Neural cell (in vitro differentiated cells): ENCODE results near the gene CEP128. TPM values are rescaled to one million over a fixed set of nuclear protein-coding genes. Genes with fewer than 3 reads are reported as not detected.
A peak's percentile ranks its signal among the peaks of the same experiment; 100 is the strongest.

Experiments
- H2AFZ ChIP-seq: fragments of 200-600, 300-800 bp; sonication (generic), shearing (Covaris generic); 2 replicates; pipeline ENCODE4 v1.6.0; 2014; ENCODE audit warnings: low read depth, mild to moderate bottlenecking, antibody characterized with exemption, low read length, moderate library complexity
- H3F3A ChIP-seq: fragments of 200-600 bp; shearing (Covaris generic); 2 replicates; pipeline ENCODE4 v1.6.1; 2016; ENCODE audit warnings: mild to moderate bottlenecking, moderate library complexity, mixed read lengths, antibody characterized with exemption, low read length; ENCODE audit not compliant: insufficient read depth, poor library complexity, severe bottlenecking
- H3K27ac ChIP-seq: fragments of 200-600, 300-800 bp; sonication (generic), shearing (Covaris generic); 2 replicates; pipeline ENCODE4 v1.5.1; 2014; ENCODE audit warnings: mild to moderate bottlenecking, low read length, moderate library complexity
- H3K27me3 ChIP-seq: fragments of 300-800, 200-600 bp; sonication (generic), shearing (Covaris generic); 2 replicates; pipeline ENCODE4 v1.6.0; 2014; ENCODE audit warnings: mild to moderate bottlenecking, low read depth, low read length, moderate library complexity; ENCODE audit not compliant: insufficient read depth
- H3K36me3 ChIP-seq: fragments of 300-800, 200-600 bp; sonication (generic), shearing (Covaris generic); 2 replicates; pipeline ENCODE4 v1.5.1; 2014; ENCODE audit warnings: mild to moderate bottlenecking, antibody characterized with exemption, low read length, moderate library complexity; ENCODE audit not compliant: insufficient read depth
- H3K4me2 ChIP-seq: fragments of 300-800, 200-600 bp; sonication (generic), shearing (Covaris generic); 2 replicates; pipeline ENCODE4 v1.6.0; 2014; ENCODE audit warnings: mild to moderate bottlenecking, low read length
- H3K4me3 ChIP-seq: fragments of 300-800, 200-600 bp; sonication (generic), shearing (Covaris generic); 2 replicates; pipeline ENCODE4 v1.5.1; 2014; ENCODE audit warnings: mild to moderate bottlenecking, low read length, moderate library complexity
- H3K79me2 ChIP-seq: fragments of 200-600 bp; shearing (Covaris generic); replicated peaks from 2 replicates; pipeline ENCODE4 v1.6.0; 2014; ENCODE audit warnings: mild to moderate bottlenecking, low read length, moderate library complexity; ENCODE audit not compliant: insufficient read depth
- H3K9ac ChIP-seq: fragments of 300-800, 200-600 bp; sonication (generic), shearing (Covaris generic); 2 replicates; pipeline ENCODE4 v1.6.1; 2016; ENCODE audit warnings: mild to moderate bottlenecking, low read length, mixed read lengths
- H3K9me2 ChIP-seq: fragments of 200-600 bp; shearing (Covaris generic); 2 replicates; pipeline ENCODE4 v1.6.1; 2016; ENCODE audit warnings: mild to moderate bottlenecking, low read length, mixed read lengths; ENCODE audit not compliant: insufficient read depth
- H3K9me3 ChIP-seq: fragments of 200-600, 300-800 bp; sonication (generic), shearing (Covaris generic); 2 replicates; pipeline ENCODE4 v1.6.1; 2016; ENCODE audit warnings: mild to moderate bottlenecking, mixed run types, low read length, moderate library complexity, mixed read lengths
- H4K20me1 ChIP-seq: fragments of 200-600 bp; shearing (Covaris generic); 2 replicates; pipeline ENCODE4 v1.6.1; 2016; ENCODE audit warnings: mild to moderate bottlenecking, mixed run types; ENCODE audit not compliant: insufficient read depth
- EP300 ChIP-seq: fragments of 450-650 bp; conservative IDR thresholded peaks from 2 replicates; pipeline ENCODE4 v1.6.1; 2014; ENCODE audit warnings: antibody characterized with exemption, mild to moderate bottlenecking, moderate library complexity; ENCODE audit not compliant: poor library complexity, severe bottlenecking
- EZH2 ChIP-seq: fragments of 200-600, 300-800 bp; shearing (Covaris generic), sonication (generic); IDR thresholded peaks from 2 replicates; pipeline ENCODE4 v1.6.1; 2014; ENCODE audit warnings: antibody characterized with exemption, low read length, borderline replicate concordance, mild to moderate bottlenecking; ENCODE audit not compliant: insufficient read depth, poor library complexity, severe bottlenecking
- MXI1 ChIP-seq: fragments of 450-650 bp; conservative IDR thresholded peaks from 2 replicates; pipeline ENCODE4 v1.6.1; 2014; ENCODE audit warnings: antibody characterized with exemption, mild to moderate bottlenecking; ENCODE audit not compliant: poor library complexity, severe bottlenecking
- POLR2AphosphoS5 ChIP-seq: IDR thresholded peaks from 2 replicates; pipeline ENCODE4 v1.6.1; 2012
- RAD21 ChIP-seq: fragments of 450-650 bp; conservative IDR thresholded peaks from 2 replicates; pipeline ENCODE4 v1.6.1; 2014; ENCODE audit warnings: antibody characterized with exemption, mild to moderate bottlenecking, moderate library complexity
- SMC3 ChIP-seq: fragments of 450-650 bp; conservative IDR thresholded peaks from 2 replicates; pipeline ENCODE4 v1.6.1; 2014; ENCODE audit warnings: antibody characterized with exemption, mild to moderate bottlenecking, moderate library complexity; ENCODE audit not compliant: poor library complexity
- TAF1 ChIP-seq: IDR thresholded peaks from 2 replicates; pipeline ENCODE4 v1.6.1; 2012; ENCODE audit warnings: low read depth
- polyA plus RNA-seq: library from polyadenylated mRNA; depleted of rRNA; stranded (reverse); fragments of >200 nt; gene quantifications from 2 replicates; pipeline ENCODE4 v1.2.3, GENCODE V29; 2014
- TF ChIP-seq, protein P1 (sequence below): IDR thresholded peaks from 2 replicates; pipeline ENCODE4 v1.6.1; 2012; ENCODE audit warnings: borderline replicate concordance
- TF ChIP-seq, protein P2 (sequence below): fragments of 450-650 bp; IDR thresholded peaks from 2 replicates; pipeline ENCODE4 v1.5.1; 2014; ENCODE audit warnings: antibody characterized with exemption, mild to moderate bottlenecking, moderate library complexity; ENCODE audit not compliant: poor library complexity, severe bottlenecking

The CEP128 gene
- polyA plus RNA-seq, 1 donor from 2014 or later, result 5.5 TPM

DNA sequence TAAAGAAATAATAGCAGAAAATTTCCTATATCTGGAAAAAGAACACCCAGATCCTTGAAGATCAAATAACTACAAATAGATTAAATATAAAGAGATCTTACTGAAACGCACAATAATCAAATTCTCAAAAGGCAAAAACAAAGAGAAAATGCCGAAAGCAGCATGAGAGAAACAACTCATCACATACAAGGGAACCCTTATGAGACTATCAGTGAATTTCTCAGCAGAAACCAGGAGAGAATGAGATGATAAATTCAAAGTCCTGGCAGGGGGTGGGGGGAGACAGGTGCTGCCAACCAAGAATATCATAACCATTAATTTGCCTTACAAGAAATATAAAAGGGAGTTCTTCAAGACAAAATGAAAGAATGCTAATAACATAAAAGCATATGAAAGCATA is 73.7 kb downstream of the CEP128 start:
- no peaks in the 10 kb centered on the region for H3K27me3 ChIP-seq
- no peaks in the 10 kb centered on the region for H3F3A ChIP-seq
- H3K9me3 ChIP-seq, result peaks cover 9% of the 10 kb centered on the region
- H3K27ac ChIP-seq, result no peak overlapping the region
- no peak overlapping the region for H3K4me3 ChIP-seq
- TF ChIP-seq EP300, result no peak
- no peak for TF ChIP-seq MXI1
- no peak for TF ChIP-seq RAD21
- no peak for TF ChIP-seq EZH2
- no peak for TF ChIP-seq TAF1
- TF ChIP-seq SMC3, result no peak
- TF ChIP-seq, protein P1, sequence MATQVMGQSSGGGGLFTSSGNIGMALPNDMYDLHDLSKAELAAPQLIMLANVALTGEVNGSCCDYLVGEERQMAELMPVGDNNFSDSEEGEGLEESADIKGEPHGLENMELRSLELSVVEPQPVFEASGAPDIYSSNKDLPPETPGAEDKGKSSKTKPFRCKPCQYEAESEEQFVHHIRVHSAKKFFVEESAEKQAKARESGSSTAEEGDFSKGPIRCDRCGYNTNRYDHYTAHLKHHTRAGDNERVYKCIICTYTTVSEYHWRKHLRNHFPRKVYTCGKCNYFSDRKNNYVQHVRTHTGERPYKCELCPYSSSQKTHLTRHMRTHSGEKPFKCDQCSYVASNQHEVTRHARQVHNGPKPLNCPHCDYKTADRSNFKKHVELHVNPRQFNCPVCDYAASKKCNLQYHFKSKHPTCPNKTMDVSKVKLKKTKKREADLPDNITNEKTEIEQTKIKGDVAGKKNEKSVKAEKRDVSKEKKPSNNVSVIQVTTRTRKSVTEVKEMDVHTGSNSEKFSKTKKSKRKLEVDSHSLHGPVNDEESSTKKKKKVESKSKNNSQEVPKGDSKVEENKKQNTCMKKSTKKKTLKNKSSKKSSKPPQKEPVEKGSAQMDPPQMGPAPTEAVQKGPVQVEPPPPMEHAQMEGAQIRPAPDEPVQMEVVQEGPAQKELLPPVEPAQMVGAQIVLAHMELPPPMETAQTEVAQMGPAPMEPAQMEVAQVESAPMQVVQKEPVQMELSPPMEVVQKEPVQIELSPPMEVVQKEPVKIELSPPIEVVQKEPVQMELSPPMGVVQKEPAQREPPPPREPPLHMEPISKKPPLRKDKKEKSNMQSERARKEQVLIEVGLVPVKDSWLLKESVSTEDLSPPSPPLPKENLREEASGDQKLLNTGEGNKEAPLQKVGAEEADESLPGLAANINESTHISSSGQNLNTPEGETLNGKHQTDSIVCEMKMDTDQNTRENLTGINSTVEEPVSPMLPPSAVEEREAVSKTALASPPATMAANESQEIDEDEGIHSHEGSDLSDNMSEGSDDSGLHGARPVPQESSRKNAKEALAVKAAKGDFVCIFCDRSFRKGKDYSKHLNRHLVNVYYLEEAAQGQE, result no peak
- TF ChIP-seq, protein P2, sequence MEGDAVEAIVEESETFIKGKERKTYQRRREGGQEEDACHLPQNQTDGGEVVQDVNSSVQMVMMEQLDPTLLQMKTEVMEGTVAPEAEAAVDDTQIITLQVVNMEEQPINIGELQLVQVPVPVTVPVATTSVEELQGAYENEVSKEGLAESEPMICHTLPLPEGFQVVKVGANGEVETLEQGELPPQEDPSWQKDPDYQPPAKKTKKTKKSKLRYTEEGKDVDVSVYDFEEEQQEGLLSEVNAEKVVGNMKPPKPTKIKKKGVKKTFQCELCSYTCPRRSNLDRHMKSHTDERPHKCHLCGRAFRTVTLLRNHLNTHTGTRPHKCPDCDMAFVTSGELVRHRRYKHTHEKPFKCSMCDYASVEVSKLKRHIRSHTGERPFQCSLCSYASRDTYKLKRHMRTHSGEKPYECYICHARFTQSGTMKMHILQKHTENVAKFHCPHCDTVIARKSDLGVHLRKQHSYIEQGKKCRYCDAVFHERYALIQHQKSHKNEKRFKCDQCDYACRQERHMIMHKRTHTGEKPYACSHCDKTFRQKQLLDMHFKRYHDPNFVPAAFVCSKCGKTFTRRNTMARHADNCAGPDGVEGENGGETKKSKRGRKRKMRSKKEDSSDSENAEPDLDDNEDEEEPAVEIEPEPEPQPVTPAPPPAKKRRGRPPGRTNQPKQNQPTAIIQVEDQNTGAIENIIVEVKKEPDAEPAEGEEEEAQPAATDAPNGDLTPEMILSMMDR, result no peak
- TF ChIP-seq POLR2AphosphoS5, result no peak
- no peak overlapping the region for H3K9ac ChIP-seq
- no peaks in the 10 kb centered on the region for H4K20me1 ChIP-seq
- H3K79me2 ChIP-seq, result no peaks in the 10 kb centered on the region
- H3K36me3 ChIP-seq, result no peaks in the 10 kb centered on the region
- no peak overlapping the region for H2AFZ ChIP-seq
- no peaks in the 10 kb centered on the region for H3K9me2 ChIP-seq
- no peak overlapping the region for H3K4me2 ChIP-seq

DNA sequence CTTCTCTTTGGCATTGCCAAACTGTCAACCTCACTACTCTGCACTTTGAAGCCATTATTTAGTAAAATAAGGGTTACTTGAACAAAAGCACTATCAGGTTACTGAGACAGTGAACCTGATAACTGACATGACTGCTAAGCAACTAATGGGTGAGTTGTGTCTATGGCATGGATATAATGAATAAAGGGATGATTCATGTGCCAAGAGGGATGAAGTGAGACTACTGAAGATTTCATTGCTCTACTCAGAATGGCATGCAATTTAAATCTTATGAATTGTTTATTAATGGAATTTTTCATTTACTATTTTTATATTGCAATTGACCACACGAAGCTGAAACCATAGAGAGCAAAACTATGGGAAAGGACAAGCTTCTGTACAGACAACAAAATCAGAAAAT is 74.4 kb downstream of the CEP128 start:
- Histone ChIP-seq H3F3A (no peaks in the 10 kb centered on the region), H3K27ac (no peak overlapping the region), H3K4me2 (no peak overlapping the region), H4K20me1 (no peaks in the 10 kb centered on the region), H3K4me3 (no peak overlapping the region), H3K27me3 (no peaks in the 10 kb centered on the region), H3K9me3 (peaks cover 9% of the 10 kb centered on the region), H3K79me2 (no peaks in the 10 kb centered on the region), H2AFZ (no peak overlapping the region), H3K9ac (no peak overlapping the region), H3K36me3 (no peaks in the 10 kb centered on the region), H3K9me2 (no peaks in the 10 kb centered on the region)
- TF ChIP-seq EZH2, result no peak

DNA sequence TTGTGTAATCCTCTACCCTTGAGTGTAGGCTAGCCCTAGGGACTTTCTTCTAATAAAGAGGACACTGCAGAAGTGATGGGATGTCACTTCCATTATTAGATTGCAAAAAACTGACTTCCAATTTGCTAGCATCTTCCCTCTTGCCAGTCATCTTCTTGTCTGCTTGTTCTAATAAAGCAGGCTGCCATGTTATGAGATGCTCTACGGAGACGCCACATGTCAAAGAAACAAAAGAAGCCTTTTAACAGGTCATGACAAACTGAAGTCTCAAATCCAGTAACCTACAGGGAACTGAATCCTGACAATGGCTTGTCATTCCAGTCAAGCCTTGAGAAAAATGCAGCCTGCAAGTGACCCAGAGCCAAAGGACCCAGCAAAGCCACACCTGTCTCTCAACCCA is 76.0 kb downstream of the CEP128 start:
- Histone ChIP-seq H3K9me3 (peaks cover 9% of the 10 kb centered on the region), H3K27me3 (no peaks in the 10 kb centered on the region), H3F3A (no peaks in the 10 kb centered on the region), H2AFZ (no peak overlapping the region), H3K9me2 (no peaks in the 10 kb centered on the region), H3K4me2 (no peak overlapping the region), H3K79me2 (no peaks in the 10 kb centered on the region), H3K36me3 (no peaks in the 10 kb centered on the region), H3K4me3 (no peak overlapping the region), H3K27ac (peak overlapping the region; percentile 33), H3K9ac (no peak overlapping the region), H4K20me1 (no peaks in the 10 kb centered on the region)
- TF ChIP-seq EZH2 (no peak), MXI1 (no peak), EP300 (peak; percentile 97), POLR2AphosphoS5 (peak; percentile 69)
